KOPT-K1 (cell line): ENCODE results near the gene GRAMD4.

ENCODE experiments used
- H3K27ac ChIP-seq: fragments of 200-600 bp; sonication (generic); 2 replicates; pipeline ENCODE4 v1.5.1; 2016; ENCODE audit warnings: antibody characterized with exemption, mild to moderate bottlenecking, low read depth, low read length; ENCODE audit not compliant: poor library complexity, severe bottlenecking
- H3K36me3 ChIP-seq: fragments of 200-600 bp; sonication (generic); 2 replicates; pipeline ENCODE4 v1.5.1; 2017; ENCODE audit warnings: antibody characterized with exemption, mild to moderate bottlenecking, low read length, moderate library complexity; ENCODE audit not compliant: insufficient read depth
- H3K9me3 ChIP-seq: fragments of 200-600 bp; sonication (generic); 2 replicates; pipeline ENCODE4 v1.5.1; 2017; ENCODE audit warnings: antibody characterized with exemption, low read length, mild to moderate bottlenecking; ENCODE audit not compliant: insufficient read depth, poor library complexity, severe bottlenecking

GRAMD4 gene

DNA sequence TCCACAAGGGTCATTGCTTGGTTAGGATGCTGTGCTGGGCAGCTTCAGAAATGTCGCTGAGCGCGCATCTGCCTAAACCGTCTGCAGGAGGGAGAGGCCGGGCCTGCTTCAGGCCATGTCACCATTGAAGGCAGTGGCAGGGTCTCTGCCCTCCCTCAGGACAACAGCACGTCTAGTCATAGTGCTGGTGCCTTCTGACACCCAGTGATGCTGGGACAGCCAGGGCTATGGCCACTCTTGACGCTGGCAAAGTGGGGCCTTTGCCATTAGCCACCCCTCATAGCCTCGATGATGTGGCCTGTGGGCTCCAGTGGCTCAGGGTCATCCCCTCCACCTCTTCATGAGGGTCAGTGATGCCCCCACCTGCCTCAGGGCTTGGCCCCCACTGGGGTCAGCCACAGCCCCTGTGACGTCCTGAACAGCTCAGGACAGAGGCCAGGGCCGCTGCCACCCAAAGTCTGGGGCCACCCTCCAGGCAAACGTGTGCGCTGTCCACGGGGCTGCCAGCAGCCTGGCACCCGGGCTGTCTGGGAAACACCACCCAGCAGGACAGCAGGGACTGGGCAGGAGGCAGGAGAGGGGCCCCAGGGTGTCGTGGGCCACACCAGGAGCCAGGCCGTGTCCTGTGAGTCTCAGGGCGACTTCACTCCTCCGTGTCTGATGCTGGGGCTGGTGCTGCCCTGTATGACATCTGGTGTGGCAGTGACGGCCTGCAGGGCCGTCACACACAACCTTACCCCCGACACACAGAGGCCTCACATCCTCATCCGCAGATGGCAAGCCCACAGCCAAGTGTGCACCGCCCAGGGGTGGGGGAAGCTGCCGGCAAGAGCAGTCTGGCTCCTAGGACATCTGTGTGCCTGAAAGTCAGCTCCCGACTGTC, 75.4 kb downstream of the GRAMD4 start:
- Histone ChIP-seq H3K36me3 (peaks cover 99% of the 10 kb centered on the region), H3K27ac (no peak overlapping the region), H3K9me3 (no peaks in the 10 kb centered on the region)

DNA sequence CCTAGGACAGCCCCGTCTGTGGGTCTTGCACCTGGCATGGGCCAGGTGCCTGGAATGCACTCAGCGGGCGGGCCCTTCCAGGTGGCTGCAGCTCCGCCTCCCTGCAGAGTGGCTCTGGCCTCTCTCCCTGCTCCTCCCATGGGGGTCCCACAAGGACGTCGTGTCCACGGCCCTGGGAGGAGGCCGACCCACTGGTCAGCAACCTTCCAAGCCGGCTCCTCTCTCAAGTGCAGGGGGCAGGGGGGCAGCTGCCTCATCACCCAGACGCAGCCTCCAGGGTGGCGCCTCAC, 76.0 kb downstream of the GRAMD4 start:
- Histone ChIP-seq H3K27ac (no peak overlapping the region), H3K9me3 (no peaks in the 10 kb centered on the region), H3K36me3 (peaks cover 99% of the 10 kb centered on the region)

DNA sequence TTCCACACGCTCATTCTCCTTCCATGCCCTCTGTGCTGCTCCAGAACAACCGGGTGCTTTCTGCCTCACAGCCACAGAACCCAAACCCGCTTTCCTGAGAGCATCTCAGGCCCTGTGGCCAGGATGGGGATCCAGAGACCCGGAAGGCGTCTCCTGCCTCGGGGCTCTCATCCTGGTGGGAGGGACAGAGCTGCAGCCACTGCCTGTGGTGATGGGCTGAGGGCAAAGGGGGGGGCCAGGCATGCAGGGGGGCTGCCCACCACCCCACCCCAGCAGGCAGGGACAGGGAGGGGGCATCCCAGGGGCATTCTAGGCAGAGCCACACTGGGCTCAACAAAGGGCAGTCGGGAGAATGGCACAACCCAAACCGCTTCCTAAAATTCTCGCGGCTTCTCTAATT, 76.4 kb downstream of the GRAMD4 start:
- Histone ChIP-seq H3K36me3 (peaks cover 99% of the 10 kb centered on the region), H3K9me3 (no peaks in the 10 kb centered on the region), H3K27ac (no peak overlapping the region)

DNA sequence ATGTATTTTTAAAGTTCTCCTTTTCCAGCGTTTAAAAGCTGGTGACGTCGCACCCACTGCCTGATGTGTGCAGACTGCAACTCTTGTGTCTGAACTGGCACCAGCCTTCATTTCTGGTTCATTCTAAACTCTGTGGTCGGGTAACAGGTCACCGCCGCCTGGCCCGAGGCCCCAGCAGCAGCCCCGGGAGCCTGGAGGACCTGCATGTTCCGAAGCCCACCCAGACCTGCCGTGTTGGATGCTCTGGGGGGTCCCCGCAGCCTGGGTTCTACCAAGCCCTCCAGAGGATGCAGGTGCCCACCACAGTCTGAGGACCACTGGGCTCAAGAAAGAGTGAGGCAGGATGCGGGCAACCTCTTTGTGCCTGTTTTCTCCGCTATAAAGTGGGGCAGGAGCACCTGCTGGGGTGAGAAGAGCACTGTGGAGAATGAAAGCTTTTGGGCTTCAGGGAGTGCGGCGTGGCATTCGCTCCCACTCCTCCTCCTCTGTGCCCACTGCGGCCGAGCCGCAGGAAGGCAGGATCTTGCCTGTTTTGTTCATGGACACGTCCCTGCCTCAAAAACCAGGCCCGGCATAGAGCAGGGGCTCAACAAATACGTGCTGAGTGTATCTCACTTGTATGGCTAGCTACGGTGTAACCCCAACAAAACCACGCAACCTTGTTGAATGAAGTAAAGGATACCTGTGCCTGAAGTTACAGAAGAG, 77.8 kb downstream of the GRAMD4 start:
- H3K27ac ChIP-seq = no peak overlapping the region
- H3K9me3 ChIP-seq = no peaks in the 10 kb centered on the region
- H3K36me3 ChIP-seq = peaks cover 99% of the 10 kb centered on the region

DNA sequence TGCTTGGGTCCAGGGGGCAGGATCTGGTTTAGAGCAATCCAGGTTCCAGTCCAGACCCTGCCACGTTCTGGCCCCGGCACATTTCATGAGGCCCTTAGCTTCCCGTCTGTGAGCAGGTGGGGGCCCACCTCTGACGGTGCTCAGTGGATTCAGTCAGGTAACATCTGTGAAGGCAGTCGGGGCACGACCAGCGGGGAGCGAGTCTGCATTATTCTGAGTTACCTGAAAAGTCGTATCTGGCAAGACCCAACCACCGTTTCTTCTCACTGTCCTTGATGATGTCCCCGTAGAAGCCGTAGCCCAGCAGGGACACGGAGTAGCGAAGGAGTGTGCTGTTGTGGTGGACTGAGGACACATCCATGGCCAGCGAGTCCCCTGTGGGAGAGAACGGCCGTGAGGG, 78.9 kb downstream of the GRAMD4 start:
- Histone ChIP-seq H3K9me3 (no peaks in the 10 kb centered on the region), H3K36me3 (peaks cover 99% of the 10 kb centered on the region)

DNA sequence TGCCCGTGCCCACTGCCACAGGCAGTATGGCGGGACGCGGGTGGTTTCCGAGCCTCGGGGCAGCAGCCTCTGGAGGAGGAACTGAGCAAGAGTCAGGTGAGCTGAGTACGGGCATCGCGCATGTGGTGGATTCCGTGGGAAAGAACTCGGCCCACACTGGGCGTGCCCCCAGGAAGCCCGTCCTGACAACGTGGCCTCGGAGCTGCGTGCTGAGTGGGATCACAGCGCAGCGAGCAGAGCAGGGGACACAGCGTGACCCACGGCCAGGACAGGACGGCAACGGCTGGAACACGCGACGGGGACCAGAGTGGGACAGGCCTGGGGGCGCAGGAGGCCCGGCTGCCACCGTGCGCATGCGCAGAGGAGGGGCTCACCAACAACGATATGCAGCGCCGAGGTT, 81.1 kb downstream of the GRAMD4 start:
- H3K27ac ChIP-seq = no peak overlapping the region
- H3K36me3 ChIP-seq = peaks cover 99% of the 10 kb centered on the region
- H3K9me3 ChIP-seq = no peaks in the 10 kb centered on the region

More for the DNA sequence above, 78.9 kb downstream of the GRAMD4 start:
- no peak overlapping the region for H3K27ac ChIP-seq

DNA sequence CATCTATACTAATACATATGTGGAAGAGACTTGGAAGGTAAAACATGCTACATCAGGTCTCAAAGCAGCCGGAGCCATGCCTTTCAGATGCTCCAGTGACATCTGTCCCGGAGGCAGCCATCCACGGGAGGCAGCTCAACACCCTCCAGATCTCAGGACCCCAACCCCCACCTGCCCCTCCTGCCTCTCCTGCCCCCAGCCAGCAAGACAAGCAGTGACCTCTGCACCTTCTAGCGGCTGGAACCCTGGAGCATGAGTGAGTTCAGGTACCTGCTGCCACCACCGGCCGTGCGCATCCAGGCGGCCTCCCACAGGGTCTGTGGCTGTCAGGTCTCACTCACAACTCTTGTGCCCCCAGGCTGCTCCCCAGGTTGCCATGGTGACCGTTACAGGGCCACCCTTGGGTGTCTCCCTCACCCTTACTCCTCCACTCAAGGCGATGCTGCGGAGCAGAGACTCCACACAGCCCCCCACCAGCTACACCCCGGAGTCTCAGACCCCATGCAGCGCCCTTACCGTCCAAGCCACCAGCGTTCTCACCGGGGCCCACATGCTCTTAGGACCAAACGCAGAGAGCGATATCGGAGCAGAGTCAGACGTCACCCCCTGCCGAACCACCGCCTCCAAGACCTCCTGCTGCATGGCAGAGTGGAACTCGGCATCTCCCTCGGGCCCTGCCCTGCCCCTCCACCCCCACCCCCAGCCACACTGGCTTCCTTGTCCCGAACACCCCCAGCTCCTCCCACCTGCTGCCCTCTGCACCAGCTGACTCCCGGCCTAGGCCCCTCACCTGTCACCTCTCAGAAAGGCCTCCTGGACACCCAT, 83.2 kb downstream of the GRAMD4 start:
- Histone ChIP-seq H3K27ac (no peak overlapping the region), H3K36me3 (peaks cover 99% of the 10 kb centered on the region), H3K9me3 (no peaks in the 10 kb centered on the region)

DNA sequence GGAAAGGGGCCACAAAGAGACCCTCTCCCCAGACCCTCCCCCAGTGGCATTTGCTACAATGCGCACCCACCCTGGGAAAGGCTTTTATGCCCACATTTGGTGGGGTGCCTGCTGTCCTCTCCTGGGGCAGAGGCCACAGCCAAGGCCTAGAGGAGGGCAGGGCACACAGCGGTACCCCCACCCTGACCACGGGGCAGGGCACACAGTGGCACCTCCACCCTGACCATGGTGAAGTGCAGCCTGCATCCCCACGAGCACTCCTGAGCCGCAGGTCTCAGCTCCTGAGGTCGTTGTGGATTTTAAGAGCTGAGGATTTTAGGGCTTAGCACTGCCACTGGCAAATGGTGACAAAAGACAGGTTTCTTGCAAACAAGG, 83.8 kb downstream of the GRAMD4 start:
- no peak overlapping the region for H3K27ac ChIP-seq
- peaks cover 99% of the 10 kb centered on the region for H3K36me3 ChIP-seq
- H3K9me3 ChIP-seq = no peaks in the 10 kb centered on the region

DNA sequence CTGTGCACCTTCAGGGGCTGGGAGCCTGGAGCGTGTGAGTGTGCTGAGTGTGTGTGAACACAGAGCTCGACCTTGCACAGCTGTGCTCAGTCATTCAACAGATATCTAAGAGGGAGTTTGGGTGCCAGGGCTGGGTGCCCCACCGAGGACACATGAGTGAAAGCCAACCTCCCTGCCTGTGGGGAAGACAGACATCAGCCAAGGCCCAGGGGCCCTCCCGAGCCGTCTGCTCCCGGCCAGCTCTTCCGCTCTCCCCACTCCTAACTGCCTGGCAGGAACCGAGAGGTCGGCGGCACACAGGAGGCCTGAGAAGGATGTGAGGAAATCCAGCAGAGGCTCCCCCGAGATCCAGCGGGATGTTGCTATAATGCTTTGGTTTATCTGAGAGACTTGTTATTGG, 85.9 kb downstream of the GRAMD4 start:
- Histone ChIP-seq H3K36me3 (peaks cover 99% of the 10 kb centered on the region), H3K27ac (no peak overlapping the region), H3K9me3 (no peaks in the 10 kb centered on the region)

DNA sequence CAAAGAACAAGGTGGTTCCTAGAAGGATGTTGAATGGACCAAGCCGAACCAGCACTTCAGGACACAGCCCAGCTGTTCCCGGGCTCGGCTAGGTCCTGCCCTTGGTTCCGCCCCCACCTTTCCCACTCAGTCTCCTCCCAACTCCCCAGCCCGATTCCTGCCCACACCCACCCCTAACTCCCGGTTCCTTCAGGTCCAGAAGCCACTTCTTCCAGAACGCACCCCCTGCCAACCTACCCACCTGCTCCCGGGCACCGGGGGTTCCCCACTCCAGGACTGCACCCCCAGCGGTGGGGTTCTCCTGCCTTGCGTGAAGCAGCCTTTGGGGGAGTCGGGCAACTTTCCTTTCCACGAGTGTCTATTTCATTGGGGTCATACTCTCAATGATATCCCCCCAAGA, 87.1 kb downstream of the GRAMD4 start:
- Histone ChIP-seq H3K27ac (no peak overlapping the region), H3K36me3 (peaks cover 100% of the 10 kb centered on the region), H3K9me3 (no peaks in the 10 kb centered on the region)

DNA sequence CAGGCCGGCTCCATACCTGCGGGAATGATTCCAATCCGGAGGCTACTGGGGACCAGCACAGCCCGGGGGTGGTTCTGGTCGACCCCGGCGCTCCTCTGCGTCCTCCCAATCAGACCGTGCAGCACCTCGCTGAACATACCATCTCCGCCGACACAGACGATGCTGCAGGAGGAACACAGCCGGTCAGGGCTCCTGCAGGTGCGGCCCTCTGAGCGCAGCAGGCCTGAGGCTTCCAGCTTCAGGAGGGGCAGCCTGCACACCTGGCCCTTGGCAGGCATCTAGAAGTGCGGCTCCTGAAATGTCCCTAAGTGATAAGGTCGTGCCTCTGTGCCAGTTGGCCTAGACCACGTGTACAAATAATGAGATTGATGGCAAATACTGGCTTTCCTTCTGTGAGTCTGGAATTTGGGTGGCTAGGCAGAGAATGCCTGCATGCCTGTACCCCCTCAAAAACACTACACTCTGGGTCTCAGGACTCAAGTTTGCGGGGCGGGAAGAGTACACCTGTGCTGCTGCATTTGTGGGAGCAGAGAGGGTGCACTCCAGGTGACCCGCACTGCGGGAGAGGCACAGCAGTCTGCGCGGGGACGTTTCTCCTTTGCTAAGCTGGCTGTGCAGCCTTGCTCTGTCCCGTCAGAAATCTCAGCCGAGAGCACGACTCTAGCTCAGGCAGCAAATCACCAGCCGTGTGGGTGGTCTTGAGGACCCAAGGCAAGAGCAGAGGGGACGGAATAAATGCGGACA, 87.8 kb downstream of the GRAMD4 start:
- Histone ChIP-seq H3K36me3 (peaks cover 100% of the 10 kb centered on the region), H3K9me3 (no peaks in the 10 kb centered on the region), H3K27ac (no peak overlapping the region)

DNA sequence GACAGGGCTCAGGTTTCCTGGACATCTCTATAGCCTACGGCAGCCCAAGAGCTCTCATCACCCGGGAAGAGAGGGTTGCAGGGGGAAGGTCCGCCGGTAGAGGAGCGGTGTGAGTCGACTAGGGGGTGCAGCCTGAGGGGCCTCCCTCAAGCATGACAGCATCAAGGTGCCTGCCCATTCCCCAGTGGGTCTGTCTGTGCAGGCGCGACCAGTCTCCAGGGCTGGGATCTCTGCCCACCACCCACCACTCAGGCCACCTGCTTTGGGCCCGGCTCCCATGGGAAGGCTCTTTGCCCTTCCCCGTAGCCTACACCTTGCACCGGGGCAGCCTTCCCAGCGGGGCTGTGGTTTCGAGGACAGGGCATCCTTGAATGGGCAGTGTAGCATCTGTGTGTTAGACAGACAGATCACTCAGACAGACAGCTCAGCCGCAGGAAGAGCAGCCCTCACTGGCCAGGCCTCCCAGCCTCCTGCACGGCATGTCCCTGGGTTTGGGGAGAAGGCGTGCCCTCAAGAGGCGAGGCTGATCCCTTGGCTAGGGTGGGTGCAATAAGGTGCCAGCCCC, 88.7 kb downstream of the GRAMD4 start:
- no peaks in the 10 kb centered on the region for H3K9me3 ChIP-seq
- H3K36me3 ChIP-seq = peaks cover 100% of the 10 kb centered on the region
- H3K27ac ChIP-seq = no peak overlapping the region

DNA sequence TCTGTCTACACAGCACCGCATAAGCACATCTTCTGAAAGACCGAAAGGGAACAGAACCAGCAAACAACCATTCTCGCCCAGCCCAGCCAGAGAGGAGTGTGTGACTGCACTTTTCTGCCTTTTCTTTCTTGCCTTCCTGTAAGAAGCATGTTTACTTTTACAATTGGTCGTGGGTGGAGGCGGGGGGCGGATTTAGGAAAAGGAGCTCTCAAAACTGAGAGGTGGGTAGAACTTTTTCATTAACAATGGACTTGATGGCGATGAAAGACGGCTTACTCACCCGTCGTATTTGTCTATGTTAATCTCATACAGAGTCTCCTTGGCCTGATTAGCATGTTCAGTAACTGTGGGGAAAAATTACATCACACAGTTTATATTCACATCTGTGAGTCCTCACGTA, 90.6 kb downstream of the GRAMD4 start:
- H3K27ac ChIP-seq = no peak overlapping the region
- no peaks in the 10 kb centered on the region for H3K9me3 ChIP-seq
- peaks cover 100% of the 10 kb centered on the region for H3K36me3 ChIP-seq

DNA sequence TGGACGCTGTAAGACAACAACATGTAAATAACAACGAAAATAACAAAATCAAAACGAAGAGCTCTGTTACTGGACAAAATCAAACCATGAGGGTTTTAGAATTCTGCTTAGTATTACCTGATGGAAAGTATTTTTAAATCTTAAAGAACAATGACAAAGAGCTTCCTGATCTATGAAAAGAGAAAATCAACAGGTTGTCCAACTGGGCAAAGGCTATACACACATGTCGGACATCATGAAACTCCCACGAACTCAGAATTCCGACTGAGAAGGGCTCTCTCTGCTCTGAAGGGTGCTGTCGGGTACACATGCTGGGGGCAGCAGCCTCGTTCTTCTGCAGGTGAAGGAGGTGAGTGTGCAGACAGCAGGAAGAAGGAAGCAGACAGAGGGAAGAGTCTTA, 92.1 kb downstream of the GRAMD4 start:
- Histone ChIP-seq H3K9me3 (no peaks in the 10 kb centered on the region), H3K36me3 (peaks cover 98% of the 10 kb centered on the region), H3K27ac (no peak overlapping the region)
